Panc1 (cell line): ENCODE data around the gene ADORA1.

Source experiments
- POLR2AphosphoS5 ChIP-seq: IDR thresholded peaks from 2 replicates; pipeline ENCODE4 v1.6.1; 2012; ENCODE audit warnings: mild to moderate bottlenecking, low read depth, low read length, moderate library complexity
- SIN3A ChIP-seq: IDR thresholded peaks from 2 replicates; pipeline ENCODE4 v1.6.1; 2012; ENCODE audit warnings: low read depth, mild to moderate bottlenecking, low read length, moderate library complexity, borderline replicate concordance; ENCODE audit not compliant: insufficient read depth
- TCF7L2 ChIP-seq: IDR thresholded peaks from 2 replicates; pipeline ENCODE4 v1.6.1; 2011; ENCODE audit warnings: mild to moderate bottlenecking, low read depth, low read length, inconsistent platforms
- TF ChIP-seq, protein P1 (sequence below): fragments of 450-650 bp; IDR thresholded peaks from 2 replicates; pipeline ENCODE4 v1.5.1; 2017; ENCODE audit warnings: mild to moderate bottlenecking
- TF ChIP-seq, protein P2 (sequence below), 2 experiments: IDR thresholded peaks; 2 replicates each; pipeline ENCODE4 v1.6.1; 2011 to 2012; ENCODE audit warnings: low read depth in 2 of 2, control low read depth in 1 of 2, low read length in 1 of 2, mild to moderate bottlenecking in 1 of 2, moderate library complexity in 1 of 2; ENCODE audit not compliant: insufficient read depth in 1 of 2

DNA sequence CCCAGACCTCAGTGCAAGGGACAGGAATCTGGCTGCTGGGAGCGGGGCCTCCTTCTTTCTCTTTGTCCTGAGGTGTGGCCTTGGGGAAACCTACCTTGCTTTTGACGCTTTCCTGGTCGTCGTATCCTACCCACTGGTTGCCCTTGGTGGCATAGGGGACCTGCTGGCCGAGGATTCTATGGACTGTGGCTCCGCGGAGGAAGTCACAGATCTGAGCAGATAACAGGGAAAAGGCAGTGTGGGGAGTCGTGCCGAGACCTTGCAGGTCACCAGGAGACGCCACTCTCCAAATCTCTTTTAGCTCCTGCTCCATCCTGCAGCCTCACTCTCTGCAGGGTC, 52.1 kb downstream of the ADORA1 start:
- TF ChIP-seq POLR2AphosphoS5 (no peak), SIN3A (no peak), TCF7L2 (no peak)
- TF ChIP-seq, protein P1, sequence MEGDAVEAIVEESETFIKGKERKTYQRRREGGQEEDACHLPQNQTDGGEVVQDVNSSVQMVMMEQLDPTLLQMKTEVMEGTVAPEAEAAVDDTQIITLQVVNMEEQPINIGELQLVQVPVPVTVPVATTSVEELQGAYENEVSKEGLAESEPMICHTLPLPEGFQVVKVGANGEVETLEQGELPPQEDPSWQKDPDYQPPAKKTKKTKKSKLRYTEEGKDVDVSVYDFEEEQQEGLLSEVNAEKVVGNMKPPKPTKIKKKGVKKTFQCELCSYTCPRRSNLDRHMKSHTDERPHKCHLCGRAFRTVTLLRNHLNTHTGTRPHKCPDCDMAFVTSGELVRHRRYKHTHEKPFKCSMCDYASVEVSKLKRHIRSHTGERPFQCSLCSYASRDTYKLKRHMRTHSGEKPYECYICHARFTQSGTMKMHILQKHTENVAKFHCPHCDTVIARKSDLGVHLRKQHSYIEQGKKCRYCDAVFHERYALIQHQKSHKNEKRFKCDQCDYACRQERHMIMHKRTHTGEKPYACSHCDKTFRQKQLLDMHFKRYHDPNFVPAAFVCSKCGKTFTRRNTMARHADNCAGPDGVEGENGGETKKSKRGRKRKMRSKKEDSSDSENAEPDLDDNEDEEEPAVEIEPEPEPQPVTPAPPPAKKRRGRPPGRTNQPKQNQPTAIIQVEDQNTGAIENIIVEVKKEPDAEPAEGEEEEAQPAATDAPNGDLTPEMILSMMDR: no peak
- TF ChIP-seq, protein P2, sequence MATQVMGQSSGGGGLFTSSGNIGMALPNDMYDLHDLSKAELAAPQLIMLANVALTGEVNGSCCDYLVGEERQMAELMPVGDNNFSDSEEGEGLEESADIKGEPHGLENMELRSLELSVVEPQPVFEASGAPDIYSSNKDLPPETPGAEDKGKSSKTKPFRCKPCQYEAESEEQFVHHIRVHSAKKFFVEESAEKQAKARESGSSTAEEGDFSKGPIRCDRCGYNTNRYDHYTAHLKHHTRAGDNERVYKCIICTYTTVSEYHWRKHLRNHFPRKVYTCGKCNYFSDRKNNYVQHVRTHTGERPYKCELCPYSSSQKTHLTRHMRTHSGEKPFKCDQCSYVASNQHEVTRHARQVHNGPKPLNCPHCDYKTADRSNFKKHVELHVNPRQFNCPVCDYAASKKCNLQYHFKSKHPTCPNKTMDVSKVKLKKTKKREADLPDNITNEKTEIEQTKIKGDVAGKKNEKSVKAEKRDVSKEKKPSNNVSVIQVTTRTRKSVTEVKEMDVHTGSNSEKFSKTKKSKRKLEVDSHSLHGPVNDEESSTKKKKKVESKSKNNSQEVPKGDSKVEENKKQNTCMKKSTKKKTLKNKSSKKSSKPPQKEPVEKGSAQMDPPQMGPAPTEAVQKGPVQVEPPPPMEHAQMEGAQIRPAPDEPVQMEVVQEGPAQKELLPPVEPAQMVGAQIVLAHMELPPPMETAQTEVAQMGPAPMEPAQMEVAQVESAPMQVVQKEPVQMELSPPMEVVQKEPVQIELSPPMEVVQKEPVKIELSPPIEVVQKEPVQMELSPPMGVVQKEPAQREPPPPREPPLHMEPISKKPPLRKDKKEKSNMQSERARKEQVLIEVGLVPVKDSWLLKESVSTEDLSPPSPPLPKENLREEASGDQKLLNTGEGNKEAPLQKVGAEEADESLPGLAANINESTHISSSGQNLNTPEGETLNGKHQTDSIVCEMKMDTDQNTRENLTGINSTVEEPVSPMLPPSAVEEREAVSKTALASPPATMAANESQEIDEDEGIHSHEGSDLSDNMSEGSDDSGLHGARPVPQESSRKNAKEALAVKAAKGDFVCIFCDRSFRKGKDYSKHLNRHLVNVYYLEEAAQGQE (IDR thresholded peaks at IDR 0.05; ENCODE audit: insufficient read depth in 1 of 2, low read depth in 2 of 2, low read length in 1 of 2): no peak
